ENCODE measurements around the gene CD248. TPM values are rescaled to one million over a fixed set of nuclear protein-coding genes. Genes with fewer than 3 reads are reported as not detected.
A peak's percentile ranks its signal among the peaks of the same experiment; 100 is the strongest.
"Not testable (repeated sequence)": the region's sequence is repeated elsewhere in the genome, so short reads cannot be mapped to it uniquely, and the experiment has no call there.

Gene CD248
- total RNA-seq, 1 donor from 2014 or later, result 810 TPM

DNA sequence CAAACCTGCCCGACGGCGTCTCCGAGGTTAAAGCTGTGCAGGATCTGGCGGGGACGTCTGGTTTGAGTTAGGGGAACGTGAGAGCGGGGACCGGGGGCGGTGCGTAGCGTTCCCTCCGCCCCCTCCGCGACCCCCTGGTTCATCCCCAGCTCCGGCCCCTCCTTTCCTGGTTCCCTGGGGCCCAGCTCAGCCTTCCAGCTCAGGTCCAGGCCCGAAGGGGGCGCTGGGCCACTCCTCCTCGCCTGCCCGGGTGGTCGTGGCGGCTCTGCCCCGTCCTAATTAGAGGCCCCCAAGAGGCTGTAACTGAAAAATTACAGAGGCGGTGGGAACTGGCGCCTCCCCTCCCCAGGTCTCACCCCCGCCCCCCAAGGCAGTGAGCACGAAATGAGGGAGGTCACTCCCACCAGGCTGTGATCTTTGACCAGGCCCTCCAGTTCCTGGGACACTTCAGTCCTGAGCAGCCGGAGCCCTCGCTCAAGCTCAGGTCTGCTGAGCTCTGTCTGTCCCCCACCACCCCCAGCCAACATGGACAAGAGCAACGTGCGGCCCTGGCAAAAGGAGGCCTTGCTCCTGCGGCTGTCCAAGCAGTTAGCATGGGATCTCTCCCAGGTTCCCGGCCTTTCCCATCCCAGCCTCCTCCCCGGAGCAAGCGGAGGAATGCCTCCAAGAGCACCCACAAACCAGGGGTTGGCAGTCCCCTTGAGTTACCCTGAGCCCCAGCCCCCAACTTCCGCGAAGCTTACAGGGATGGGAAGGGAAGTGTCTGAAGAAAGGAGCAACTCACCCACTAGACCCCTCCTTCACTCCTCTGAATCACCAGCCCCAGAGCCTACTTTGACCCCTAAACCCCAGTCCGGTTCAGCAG is 3.3 kb downstream of the CD248 start:
- DNase-seq (ENCODE audit: low spot score), result no peak

DNA sequence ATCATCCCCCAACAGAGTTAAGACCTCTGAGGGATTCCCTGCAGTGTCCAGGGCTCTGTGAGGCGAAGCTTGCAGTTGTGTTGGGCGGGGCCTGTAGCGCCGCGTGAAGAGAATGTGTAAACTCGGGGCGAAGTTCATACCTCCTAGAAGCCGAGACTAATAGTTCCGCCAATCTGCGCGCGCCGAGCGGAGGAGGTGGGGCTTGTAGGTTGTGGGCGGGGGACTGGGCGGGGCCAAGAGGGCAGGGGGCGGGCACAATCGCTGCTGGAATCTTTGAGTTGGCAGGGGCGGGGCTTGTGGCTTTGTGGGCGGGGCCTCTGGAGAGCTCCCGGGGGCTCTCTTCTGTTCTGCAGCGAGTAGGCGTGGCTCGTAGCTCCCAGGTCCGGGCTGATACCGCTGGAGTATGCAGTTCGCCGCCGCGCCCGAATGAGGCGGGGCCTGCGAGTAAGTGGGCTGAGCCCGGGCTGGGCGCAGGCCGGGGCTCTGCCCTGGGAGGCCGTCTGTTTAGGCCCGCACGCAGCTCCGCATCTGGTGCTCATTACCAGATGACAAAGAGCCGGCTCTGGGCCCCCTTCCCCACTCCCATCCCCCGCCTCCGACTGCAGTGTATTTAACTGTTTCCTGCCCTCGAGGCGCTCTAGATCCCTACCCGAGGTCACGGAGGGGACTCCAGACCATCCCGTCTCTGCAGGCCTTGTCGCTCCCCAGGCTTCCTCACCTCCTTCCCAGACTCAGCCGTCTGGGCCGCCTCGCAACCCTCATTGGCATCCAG is 4.1 kb downstream of the CD248 start:
- peak; percentile 98 for DNase-seq (ENCODE audit: low spot score)

DNA sequence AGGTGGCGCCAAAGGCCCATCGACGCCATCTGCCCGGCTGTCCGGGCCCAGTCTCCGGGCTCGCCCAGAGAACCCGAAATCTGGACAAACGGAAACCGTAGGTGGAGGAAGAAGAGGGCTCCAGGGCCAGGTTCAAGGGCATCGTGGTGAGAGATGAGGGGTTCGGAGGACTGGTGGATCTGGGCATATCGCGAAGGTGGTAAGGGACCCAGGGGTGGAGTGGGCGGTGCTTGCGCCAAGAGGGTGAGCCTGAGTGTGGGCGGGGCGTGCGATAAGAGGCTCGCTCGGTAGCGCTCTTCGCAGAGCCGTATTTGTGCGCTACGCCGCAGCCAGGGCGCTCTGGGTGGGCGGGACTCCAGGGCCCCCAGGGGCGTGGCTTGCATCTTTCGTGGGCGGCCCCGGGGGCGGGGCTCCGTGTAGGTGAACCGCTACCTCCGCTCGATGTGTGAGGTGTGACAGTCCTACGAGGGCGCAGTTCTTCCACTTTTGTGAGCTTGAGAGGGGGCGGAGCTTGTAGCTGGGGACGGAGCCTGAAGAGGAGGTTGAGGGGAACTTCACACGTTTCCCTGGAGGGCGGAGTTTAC is 4.8 kb downstream of the CD248 start:
- peak; percentile 95 for DNase-seq (ENCODE audit: low spot score)

DNA sequence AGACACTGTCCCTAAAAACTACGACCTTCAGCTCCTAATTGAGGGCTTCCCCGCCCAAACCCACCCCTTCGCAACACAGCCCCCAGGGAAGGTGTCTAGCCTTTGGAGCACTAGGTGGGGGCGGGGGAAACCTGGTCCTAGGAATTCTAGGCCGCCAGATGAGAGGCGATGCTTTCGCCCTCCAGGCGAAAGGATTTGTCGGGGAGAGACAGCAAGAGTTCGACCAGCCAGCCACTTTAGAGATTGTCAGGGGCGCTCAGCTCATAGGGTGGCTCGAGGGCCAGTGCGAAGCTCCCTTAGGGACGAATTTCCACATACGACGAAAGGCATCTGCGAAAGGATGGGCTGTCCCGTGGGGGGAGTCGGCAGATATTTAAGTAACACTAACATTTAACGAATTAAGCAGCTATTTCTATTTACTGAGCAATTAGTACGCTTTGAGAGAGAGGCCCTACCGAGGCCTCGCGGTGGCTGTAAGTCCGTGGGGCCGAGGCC is 5.3 kb downstream of the CD248 start:
- no peak for DNase-seq (ENCODE audit: low spot score)

DNA sequence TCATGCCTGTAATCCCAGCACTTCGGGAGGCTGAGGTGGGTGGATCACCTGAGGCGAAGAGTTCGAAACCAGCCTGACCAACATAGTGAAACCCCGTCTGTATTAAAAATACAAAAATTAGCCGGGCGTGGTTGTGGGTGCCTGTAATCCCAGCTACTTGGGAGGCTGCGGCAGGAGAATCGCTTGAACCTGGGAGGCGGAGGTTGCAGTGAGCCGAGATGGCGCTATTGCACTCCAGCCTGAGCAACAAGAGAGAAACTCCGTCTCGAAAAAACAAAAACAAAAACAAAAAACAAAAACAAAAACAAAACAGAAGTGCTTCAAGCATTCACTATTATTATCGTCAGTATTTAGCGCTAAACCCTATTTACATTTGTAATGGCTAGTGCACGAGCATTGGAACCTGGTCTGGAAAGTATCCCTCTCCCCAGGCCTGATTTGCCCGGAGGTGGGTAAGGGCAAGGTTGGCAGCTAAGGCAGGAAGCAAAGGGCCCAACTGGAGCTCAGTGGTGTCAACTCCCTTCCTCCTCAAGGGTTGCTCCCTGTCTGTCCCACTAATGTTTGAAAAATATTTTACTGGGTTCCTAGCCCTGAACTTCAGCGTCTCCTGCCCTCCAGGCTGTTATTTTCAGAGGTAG is 5.9 kb downstream of the CD248 start:
- DNase-seq (ENCODE audit: low spot score), result not testable (repeated sequence)

DNA sequence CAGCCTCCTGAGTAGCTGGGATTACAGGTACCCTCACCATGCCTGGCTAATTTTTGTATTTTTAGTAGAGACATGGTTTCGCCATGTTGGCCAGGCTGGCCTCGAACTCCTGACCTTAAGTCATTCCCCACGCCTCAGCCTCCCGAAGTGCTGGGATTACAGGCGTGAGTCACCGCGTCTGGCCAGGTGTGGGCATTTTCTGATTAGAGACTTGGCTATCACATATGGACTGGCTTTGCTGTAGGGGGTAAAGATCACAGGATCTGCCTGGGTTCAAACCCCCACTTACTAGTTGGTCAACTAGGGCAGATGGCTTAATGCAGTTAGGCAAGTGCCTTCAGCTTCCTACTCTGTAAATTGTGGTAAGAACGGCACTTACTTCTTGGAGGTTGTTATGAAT is 6.5 kb downstream of the CD248 start:
- DNase-seq (ENCODE audit: low spot score), result no peak

DNA sequence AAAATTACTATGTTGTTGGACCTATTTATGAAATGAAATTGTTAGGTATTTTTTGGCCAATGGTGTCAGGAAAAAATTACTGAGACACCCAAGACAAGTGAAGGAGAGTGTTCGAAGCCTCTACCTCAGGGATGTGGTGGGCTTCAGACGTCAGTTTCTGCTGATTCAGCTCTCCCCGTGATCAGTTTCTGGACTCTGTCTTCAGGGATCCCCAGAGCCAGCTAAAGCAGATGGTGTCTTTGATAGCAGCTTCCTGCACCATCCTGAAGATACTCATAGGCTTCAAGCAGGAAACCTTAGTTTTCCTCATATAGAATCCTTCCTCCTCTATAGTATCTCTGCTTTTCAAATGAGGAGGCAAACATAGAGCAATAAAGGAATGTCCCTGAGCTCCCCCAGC is 7.4 kb downstream of the CD248 start:
- DNase-seq (ENCODE audit: low spot score), result no peak

DNA sequence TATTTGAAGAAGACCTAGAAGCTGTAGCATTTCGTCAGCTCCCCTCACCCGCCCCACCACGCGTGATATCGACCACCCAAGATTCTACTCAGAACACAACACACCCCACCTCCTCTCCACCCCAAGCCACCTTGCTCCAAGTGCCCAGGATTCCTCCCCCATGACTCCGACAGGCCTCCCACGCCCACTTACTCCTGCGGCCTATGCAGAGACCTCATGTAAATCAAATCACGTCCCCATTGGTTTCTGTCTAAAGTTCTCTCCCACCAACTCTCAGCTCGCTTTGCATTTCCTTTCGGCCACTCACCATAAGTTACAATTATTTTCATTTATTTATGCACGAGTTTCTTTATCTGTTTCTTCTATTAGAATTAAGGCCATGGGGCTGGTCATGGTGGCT is 14.2 kb downstream of the CD248 start:
- DNase-seq (ENCODE audit: low spot score), result no peak

DNA sequence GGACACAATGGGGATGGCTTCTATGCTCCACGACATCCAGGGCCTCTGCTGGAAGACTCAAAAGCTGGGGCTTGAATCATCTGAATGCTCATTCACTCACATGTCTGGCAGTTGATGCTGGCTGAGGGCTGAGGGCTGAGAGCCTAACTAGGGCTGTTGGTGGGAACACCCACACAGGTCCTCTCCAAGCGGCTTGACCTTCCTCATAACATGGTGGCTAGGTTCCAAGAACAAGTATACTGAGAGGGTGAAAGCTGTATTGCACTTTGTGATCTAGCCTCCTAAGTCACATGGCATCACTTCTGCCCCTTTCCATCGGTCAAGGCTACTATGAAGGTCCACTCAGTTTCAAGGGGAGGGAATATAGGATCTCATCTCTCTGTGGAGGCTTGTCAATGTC is 17.7 kb downstream of the CD248 start:
- no peak for DNase-seq (ENCODE audit: low spot score)

DNA sequence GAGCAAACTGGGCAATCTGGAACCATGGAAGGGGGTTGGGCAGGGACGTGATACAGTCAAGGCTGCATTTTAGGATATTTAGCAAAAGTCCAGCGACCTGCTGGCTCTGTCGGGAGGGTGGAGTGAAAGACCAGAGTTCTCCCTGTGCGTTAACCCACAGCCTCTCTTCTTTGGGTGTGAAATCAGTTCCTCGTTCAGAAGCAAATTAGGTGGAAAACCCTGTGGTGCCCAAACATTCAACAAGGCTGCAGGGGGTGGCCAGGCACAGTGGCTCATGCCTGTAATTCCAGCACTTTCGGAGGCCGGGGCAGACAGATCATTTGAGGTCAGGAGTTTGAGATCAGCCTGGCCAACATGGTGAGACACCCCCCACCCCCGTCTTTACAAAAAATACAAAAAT is 19.2 kb downstream of the CD248 start:
- DNase-seq (ENCODE audit: low spot score), result no peak

DNA sequence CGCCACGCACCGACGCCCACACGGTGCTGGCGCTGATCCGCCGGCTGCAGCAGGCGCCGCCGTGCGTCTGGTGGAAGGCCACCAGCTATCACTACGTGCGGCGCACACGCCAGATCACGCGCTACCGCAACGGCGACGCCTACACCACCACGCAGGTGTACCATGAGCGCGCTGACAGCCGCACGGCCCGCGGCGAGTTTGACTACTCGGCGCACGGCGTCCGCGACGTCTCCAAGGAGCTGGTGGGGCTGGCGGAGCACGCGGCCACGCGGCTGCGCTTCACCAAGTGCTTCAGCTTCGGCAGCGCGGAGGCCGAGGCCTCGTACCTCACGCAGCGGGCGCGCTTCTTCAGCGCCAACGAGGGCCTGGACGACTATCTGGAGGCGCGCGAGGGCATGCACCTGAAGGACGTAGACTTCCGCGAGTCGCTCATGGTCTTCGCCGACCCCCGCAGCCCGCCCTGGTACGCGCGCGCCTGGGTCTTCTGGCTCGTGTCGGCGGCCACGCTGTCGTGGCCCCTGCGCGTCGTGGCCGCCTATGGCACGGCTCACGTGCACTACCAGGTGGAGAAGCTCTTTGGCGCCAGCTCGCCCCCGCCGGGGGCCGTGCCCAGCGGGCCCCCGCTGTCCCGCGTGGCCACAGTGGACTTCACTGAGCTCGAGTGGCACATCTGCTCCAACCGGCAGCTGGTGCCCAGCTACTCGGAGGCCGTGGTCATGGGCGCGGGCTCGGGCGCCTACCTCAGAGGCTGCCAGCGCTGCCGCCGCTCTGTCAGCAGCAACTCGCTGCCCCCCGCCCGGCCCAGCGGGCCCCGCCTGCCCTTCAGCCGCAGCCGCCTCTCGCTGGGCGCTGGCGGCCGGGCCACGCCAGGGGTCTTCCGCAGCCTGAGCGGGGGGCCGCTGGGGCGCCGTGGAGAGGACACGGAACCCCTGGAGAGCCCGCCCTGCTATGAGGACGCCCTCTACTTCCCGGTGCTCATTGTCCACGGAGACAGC is 21.9 kb downstream of the CD248 start:
- DNase-seq (ENCODE audit: low spot score), result no peak

DNA sequence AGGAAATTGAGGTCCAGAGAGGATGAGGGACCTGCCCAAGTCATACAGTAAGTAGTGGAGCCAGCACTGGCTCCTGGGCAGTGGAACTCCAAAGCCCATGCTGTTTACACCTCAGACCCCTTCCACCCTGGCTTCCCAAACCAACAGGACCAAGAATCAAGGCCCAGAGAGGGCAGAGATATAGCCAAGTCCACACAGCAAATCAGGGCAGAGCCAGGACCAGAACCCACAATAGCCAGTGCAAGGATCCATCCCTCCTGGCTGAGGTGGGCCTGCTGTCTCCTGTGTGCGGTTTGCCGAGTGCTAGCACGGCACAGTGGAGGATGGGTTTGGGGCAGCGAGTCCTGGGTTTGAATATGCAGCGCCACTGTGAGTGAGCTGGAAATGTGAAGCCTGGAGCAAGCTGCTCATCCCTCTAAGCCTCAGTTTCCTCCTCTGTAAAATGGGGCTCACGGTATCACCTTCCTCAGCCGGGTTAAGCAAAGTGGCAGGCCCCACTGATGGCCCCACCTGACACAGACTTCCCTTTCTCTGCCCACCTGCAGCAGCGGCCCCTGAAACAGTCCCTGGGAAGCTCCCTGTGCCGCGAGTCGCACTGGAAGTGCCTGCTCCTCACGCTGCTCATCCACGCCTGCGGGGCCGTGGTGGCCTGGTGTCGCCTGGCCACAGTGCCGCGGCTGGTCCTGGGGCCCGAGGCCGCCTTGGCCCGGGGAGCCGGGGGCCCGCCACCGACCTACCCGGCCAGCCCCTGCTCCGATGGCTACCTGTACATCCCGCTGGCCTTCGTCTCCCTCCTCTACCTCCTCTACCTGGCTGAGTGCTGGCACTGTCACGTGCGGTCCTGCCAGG is 22.8 kb downstream of the CD248 start:
- DNase-seq (ENCODE audit: low spot score), result no peak

DNA sequence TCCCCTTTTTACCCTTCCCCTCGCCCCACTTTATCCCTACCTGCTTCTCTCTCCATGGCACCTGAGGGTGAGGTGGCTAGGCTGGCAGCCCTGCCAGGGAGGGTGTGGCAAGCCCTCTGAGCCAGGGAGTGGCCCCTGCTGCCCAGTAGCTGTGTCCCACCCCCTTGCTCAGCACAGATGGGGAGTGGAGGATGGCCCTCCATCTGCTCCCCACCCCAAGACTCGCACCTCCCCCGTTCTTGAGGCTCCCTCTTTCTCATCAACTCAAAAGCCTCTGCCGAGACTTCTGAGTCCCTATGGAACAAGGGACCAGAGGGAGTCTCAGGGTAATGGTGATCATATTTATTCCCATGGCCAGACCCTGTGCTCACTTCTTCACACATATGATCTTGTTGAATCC is 23.5 kb downstream of the CD248 start:
- no peak for DNase-seq (ENCODE audit: low spot score)

DNA sequence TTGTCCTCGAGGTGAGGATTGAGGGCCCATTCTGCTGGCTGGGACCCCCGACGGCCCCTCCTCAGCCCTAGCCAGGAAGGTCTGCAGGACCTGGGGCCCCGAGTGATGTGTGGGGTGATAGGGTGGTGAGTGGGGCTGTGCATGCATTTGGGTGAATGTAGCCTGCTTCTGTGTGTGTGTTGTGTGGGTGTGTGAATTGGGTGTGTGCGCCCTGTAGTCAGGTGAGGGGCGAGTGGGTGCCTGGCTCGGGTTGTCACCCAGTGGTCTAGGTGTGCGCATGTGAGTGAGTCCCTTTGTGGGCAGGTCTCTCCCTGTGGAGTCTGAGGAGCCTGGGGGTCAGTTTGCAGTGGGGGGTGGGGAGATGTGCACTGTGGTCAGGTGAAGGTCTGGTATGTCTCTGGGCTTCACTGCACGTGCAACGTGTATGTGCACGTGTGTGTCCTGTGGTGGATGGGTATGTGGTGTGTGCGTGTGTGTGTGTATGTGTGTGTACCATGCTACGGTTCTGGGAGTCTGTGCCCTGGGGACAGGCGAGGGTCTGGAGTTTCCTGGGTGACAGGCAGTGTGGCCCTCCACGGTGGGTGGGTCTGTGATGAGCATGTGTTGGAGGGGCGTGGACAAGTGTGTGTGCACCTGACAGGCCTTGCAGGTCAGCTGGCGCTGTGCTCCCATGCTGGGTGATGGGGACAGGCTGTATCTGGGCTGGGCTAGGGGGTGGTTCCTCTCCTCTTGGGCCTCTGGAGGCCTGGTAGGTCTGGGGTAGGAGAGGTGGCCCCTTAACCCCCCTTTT is 24.1 kb downstream of the CD248 start:
- no peak for DNase-seq (ENCODE audit: low spot score)

DNA sequence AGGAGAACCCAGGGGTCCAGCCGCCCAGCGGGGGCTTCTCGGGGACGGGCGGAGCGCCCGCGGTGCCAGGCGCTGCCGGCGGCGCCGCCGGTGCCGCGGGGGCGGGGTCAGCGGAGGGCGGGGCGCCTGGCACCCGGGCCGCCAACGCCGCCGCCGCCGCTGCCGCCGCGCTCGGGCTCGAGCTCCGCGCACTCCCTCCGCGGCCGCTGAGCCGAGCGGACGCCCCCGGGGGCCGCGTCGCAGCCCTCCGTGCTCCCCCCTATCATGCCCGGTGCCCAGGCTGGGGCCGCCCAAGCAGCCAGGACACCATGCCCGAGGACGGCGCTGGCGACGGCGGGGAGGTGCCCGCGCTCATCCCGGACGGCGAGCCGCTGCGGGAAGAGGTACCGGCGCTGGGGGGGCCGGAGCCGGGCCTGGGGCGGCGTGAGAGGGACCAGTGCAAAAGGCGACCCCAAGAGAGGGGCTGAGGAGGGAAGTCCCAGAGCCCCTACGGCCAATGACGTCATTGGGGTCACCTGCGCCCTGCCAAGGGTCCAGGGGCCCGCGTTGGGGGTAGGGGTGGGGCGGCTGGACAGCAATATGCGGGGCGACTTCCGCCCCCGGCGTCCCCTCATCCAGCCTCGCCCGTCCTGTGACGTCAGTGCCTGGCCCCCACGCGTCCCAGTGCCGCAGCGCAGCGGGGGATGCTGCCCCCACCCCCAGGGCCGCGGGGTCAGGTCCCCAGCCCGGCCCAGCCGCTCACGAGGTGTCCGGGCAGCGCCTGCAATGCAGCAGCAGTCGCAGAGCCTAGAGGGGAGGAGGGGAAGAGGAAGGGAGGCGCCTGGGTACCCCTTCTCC is 24.9 kb downstream of the CD248 start, which contains the start of gene TMEM151A:
TSS of gene TMEM151A (plus strand) at position 189 of the 837 bp plus-strand sequence. CDS start at position 309, 120 bp downstream.
- no peak for DNase-seq (ENCODE audit: low spot score)

DNA sequence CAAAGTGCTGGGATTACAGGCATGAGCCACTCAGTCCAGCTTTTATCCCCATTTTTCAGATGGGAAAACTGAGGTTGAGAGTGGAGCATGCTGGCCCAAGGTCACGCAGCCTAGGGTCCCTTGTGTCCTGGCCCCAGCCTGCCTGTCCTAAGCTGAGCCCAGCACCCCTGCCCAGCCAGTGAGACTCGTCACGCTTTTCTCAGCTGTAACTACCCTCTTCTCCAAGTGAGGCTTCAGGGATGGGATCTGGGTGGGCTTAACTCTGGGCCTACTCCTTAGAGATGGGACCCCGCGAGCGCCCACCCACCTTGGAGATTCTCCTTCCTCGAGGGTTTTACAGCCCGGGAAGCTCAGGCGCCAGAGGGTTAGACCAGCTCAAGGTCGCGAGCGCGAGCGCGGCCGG is 25.5 kb downstream of the CD248 start:
- no peak for DNase-seq (ENCODE audit: low spot score)

DNA sequence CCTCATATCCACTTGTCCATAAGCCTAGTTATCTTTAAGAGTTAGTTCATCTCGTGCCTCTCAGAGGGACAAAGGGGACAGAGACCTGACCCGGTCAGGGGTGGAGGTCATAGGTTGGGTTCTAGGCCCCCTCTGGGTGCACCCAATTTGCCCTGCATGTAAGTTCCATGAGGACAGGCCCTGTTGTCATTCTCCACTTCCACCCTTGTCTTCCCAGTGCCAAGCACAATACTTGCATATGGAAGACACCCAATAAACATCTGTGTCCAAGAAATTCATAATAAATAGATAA is 26.6 kb downstream of the CD248 start:
- DNase-seq (ENCODE audit: low spot score), result no peak

All from mesenteric fat pad (tissue), 1 donor.